Measurements from ENCODE around the gene COL5A1.
"Not testable (repeated sequence)": the region's sequence is repeated elsewhere in the genome, so short reads cannot be mapped to it uniquely, and the experiment has no call there.

Gene COL5A1

DNA sequence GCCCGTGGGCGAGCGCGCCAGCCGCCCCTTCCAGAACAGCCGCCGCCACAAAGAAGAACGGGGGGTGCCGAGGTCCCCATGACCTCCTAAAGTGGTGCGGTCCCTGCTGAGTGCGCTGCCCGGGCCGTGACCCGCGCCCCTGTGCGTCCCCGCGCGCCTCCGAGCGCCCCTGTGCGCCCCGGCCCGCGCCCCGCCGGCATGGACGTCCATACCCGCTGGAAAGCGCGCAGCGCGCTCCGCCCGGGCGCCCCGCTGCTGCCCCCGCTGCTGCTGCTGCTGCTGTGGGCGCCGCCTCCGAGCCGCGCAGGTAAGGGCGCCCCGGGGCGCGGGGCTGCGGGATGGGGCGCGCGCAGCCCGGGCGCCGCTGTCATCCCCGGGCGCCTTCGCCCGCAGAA, 384 bp downstream of the COL5A1 start:
- no peak for DNase-seq

- no peak for DNase-seq
These were observed 980 bp downstream of the COL5A1 start for GRCh38 chr9:134642385-134643181.

GRCh38 chr9:134643222-134643671, 1.6 kb downstream of the COL5A1 start:
- no peak for DNase-seq

GRCh38 chr9:134644401-134644724, 2.8 kb downstream of the COL5A1 start:
- DNase-seq: not testable (repeated sequence)

DNA sequence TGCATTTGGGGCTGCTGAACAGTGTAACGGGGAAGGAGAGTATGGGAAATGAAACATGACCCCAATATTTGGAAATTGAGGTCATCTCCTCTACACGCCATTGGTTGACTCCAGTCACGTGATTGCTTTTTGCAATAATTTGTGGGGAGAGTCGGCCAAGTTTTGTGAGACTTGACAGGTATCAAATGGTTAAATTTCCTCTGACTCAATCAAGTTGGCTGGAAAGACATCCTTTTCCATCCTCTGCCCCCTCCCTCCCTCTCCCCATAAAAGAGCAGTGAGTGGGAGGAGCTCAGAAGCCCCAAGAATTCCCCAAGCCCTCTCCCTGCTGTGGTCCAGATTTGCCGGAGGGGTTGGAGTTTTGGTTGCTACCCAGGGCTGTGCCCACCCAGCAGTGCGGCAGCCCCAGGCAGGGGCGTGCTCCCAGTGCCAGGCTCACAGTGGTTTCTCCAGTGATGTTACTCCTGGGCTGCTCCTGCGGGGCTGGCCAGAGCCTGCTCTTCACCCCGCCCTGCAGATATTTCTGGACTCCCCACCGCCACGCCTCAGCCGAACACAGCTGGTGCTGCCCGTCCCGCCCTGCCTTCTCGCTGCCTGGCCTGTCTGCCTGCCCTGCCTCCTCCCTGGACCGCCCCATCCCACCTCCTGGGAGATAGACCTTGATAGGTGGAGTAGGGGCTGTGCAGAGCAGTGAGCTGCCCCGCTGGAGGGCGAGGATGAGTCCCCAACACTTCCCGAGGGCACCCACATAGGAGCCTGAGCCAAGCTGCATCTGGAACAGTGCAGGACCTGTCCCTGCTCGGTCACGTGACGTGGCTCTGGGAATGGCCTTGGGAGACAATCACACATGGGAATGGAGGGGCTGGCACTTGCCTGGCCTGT, 3.4 kb downstream of the COL5A1 start:
- DNase-seq: peak; percentile 81

- no peak for DNase-seq
These were observed 4.2 kb downstream of the COL5A1 start for GRCh38 chr9:134645607-134646365.

- DNase-seq: no peak
These were observed 5.9 kb downstream of the COL5A1 start for GRCh38 chr9:134647359-134648080.

DNA sequence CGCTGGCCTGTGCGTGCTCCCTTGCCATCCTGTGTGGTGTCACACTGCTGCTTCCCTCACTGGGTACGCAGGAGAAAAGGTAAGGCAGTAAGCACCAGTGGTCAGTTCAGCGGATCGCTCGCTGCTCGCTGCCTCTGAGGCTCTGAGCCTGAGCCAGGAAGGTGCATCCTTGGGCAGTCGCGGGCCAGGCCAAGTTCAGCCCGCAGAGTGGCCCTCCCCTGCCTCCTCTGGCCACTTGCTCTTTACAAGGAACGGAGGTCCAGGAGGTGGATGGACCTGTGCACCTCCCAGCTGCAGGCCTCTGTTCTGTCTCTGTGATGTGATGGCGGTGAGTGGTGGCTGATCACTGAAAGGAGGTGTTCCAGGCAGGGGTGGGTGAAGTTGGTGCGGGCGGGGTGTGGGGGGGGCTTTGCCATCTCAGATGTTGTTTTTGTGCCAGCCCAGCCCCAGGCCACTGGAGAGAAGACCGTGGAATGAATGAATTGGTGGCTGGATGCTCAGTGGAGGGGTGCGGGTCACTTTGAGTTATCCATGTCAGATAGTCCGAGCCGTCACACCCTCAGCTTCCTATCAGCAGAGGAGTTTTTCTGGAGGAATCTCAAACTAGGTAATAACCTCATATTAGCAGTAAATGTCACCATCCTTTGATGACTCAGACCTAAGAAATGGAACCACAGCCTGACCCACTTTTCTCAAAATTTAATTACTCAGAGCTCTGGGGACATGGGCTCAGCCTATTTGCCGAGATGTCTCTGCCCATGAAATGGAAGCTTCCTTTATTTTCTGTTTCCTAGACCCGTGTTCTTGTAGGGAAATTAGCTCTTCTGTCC, 7.3 kb downstream of the COL5A1 start:
- DNase-seq: no peak

DNA sequence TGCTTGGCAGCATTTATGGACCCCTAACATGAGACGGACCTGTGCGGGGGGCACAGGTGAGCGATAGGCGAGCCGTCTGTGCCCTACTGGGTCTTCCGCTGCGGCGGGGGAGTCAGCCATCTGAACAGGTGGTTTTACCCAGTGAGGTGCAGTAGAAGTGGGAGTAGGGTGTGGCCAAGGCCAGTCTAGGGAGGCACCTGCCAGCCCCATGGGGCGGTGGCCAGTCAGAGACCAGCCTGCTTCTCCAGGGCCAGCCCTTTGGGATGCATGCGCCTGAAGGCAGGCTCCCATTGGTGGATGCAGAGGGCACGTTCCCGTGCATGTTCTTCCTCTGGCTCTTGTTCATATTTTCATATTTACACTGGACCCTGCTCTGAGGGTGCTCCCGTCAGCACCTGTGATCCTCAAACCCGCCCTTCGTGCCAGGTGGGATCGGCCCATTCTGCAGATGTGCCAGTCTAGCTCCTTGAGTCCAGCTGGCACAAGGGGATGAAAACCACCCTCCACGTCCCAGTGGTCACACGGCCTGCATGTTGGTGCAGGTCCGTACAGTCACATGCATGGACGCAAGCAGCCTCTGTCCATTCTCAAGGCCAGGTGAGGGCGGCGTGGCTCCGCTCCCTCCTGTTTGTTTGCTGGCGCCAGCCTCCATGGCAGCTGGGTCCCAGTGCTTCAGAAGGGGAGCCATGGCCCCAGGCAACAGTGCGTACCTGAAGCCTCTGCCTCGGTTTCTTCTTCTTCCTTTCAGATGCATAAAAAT, 9.0 kb downstream of the COL5A1 start:
- DNase-seq: no peak

GRCh38 chr9:134651226-134651905, 9.8 kb downstream of the COL5A1 start:
- no peak for DNase-seq

DNA sequence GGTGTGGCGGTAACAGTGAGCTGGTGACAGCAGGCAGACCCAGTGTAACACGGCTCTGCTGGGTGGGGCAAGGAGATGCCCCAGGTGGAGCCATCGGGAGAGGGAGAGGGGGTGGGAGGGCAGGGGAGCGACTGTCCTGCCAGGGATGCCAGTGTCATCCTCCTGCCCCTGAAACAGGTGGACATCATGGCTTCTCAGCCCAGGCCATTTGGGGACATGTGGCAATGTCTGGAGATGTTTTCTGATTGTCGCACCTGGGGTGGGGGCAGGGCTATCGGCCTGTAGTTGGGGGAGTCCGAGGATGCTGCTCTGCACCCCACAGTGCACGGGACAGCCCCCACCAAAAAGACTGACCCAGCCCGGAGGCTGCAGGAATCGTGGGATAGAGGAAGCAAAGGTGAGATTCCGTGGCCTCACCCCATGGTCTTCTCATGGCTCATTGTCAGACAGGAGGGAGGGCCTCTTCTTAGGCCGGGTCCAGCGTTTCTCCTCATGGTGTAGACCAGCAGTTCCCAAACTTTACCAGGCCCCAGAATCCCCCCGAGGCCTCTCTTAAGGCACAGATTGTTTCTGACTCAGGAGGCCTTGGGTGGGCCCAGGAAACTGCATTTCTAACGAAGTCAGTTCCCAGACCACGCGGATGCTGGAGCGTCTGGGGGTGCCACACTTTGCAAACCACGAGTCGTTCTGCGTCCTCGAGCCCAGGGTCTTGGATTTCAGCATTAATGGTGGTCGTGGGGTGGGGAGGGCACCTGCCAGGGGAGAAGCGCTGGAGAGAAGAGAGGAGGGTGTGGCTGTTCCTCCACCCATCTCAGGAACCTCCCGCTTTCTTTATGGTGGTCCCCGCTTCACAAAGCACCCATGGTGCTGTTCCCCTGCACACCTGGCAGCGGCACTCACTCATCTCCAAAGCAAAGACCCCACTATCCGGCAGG, 11.0 kb downstream of the COL5A1 start:
- no peak for DNase-seq

DNA sequence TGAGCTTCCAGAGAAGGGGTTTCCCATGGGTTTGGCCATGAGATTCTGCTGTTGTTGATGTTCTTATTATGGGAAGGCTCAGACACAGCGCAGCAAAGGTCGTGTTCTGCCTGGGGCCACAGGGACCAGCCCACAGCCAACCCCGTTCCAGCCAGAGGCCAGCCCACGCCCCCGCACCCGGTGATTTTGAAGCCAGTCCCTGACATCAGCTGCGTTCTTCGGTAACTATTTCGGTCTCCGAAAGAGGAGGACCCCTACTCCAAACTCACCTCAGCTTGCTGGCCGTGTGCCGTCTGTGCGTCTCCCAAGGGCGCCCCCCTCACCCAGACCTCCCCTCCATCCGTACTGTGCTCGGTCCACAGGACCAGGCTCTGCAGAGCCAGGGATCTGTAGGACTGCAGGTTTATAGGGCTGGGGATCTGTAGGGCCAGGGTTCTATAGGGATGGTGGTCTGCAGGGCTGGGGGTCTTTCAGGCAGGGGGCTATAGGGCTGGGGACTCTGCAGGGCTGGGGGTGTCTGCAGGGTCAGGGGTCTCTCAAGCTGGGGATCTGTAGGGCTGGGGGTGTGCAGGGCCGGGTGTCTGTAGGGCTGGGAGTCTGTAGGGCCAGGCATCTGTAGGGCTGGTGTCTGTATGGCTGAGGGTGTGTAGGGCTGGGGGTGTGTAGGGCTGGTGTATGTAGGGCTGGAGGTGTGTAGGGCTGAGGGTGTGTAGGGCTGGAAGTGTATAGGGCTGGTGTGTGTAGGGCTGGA, 11.8 kb downstream of the COL5A1 start:
- DNase-seq: no peak

DNA sequence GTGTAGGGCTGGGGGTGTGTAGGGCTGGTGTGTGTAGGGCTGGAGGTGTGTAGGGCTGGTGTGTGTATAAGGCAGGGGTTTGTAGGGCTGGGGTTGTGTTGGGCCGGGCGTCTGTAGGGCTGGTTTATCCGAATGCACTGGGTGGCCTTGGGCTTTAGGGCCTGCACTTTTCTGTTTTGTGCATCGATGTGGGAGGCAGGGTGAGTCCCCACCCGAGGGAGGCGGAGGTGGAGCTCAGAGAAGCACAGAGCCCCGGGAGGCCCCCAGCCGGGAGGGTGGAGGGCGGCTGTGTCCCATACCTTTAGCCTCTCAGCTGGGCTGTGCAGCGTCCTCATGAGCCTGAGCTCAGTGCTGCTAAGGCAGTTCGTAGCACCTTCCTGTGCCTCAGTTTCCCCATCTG, 13.5 kb downstream of the COL5A1 start:
- DNase-seq: no peak

- no peak for DNase-seq
These were observed 14.2 kb downstream of the COL5A1 start for GRCh38 chr9:134655586-134656333.

- DNase-seq: no peak
These were observed 14.9 kb downstream of the COL5A1 start for GRCh38 chr9:134656334-134657006.

DNA sequence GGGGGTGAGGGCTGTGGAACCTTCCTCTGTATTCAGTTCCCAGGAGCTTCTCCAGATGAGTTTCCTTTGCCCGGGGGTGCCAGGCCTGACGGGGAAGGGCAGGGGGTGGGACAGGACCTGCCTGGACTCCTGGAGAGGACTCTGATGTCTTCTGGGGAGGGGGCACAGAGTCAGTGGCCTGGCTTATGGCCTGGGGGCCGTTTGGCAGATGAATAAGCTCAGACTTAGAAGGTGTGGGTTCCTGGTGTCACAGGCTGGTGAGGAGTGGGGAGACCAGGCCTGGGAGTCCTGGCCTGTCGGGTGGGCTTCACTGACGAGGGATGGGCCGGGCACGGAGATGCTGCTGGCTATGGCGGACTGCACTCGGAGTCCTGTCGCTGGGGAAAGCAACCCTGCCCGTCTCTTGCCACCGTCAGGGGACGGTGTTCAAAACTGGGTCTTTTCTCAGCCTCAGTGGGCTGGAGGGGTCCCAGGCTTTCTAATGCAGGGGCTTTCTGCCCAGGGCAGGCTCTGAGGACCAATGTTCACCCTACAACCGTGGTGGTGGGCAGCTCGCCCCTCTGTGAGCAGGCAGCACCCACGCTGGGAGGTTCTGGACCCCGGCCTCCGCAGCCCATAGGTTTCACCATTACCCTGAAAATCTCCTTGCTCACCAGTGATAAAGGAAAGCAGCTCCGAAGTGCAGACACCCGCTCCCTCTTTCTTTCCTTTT, 16.2 kb downstream of the COL5A1 start:
- no peak for DNase-seq

Measured in GOT3 (cell line).